Osteocyte (in vitro differentiated cells): ENCODE data around the gene IDH3B. TPM values are rescaled to one million over a fixed set of nuclear protein-coding genes. Genes with fewer than 3 reads are reported as not detected.
A peak's percentile ranks its signal among the peaks of the same experiment; 100 is the strongest.

Source experiments
- DNase-seq: peaks from one replicate; pipeline ENCODE4 v3.0.0; 2021; ENCODE audit warnings: mixed read lengths; ENCODE audit not compliant: unreplicated experiment; ENCODE audit errors: extremely low spot score
- H3K27ac Mint-ChIP-seq: one replicate; pipeline ENCODE4 v1.8.0; 2021; ENCODE audit warnings: mild to moderate bottlenecking, mixed read lengths; ENCODE audit not compliant: unreplicated experiment
- H3K27me3 Mint-ChIP-seq: one replicate; pipeline ENCODE4 v1.8.0; 2021; ENCODE audit warnings: mixed read lengths; ENCODE audit not compliant: unreplicated experiment
- H3K36me3 Mint-ChIP-seq: one replicate; pipeline ENCODE4 v1.8.0; 2021; ENCODE audit warnings: mixed read lengths; ENCODE audit not compliant: unreplicated experiment
- H3K4me1 Mint-ChIP-seq: one replicate; pipeline ENCODE4 v1.8.0; 2021; ENCODE audit warnings: mixed read lengths; ENCODE audit not compliant: unreplicated experiment
- H3K4me3 Mint-ChIP-seq: one replicate; pipeline ENCODE4 v1.8.0; 2021; ENCODE audit warnings: mild to moderate bottlenecking, moderate library complexity, mixed read lengths; ENCODE audit not compliant: unreplicated experiment
- H3K9me3 Mint-ChIP-seq: one replicate; pipeline ENCODE4 v1.8.0; 2021; ENCODE audit warnings: mixed read lengths; ENCODE audit not compliant: unreplicated experiment
- long read RNA-seq: library from polyadenylated mRNA; unstranded; transcript quantifications from one replicate; pipeline ENCODE4 v2.0.0, GENCODE V29; 2021
- total RNA-seq: library from RNA; stranded (reverse); gene quantifications from 2 replicates; pipeline ENCODE4 v1.2.1, GENCODE V29; 2021
- TF ChIP-seq, protein P1 (sequence below): fragments of 200-600 bp; sonication (generic); IDR thresholded peaks from 2 replicates; pipeline ENCODE4 v1.5.0; 2021; ENCODE audit warnings: antibody characterized with exemption, mild to moderate bottlenecking, moderate library complexity

IDH3B gene
- total RNA-seq: 78.1 and 86.6 TPM in 2 replicates
- long read RNA-seq, transcript IDH3B-206 (13 exons, 1,279 nt): minor isoform, 58 of 404 reads
- long read RNA-seq, transcript IDH3B-201 (12 exons, 1,545 nt): major isoform, 291 of 404 reads
- long read RNA-seq, partial matches to known transcripts: 16 of 404 reads
- long read RNA-seq, other reads (novel, unspliced or antisense): 38 of 404 reads

DNA sequence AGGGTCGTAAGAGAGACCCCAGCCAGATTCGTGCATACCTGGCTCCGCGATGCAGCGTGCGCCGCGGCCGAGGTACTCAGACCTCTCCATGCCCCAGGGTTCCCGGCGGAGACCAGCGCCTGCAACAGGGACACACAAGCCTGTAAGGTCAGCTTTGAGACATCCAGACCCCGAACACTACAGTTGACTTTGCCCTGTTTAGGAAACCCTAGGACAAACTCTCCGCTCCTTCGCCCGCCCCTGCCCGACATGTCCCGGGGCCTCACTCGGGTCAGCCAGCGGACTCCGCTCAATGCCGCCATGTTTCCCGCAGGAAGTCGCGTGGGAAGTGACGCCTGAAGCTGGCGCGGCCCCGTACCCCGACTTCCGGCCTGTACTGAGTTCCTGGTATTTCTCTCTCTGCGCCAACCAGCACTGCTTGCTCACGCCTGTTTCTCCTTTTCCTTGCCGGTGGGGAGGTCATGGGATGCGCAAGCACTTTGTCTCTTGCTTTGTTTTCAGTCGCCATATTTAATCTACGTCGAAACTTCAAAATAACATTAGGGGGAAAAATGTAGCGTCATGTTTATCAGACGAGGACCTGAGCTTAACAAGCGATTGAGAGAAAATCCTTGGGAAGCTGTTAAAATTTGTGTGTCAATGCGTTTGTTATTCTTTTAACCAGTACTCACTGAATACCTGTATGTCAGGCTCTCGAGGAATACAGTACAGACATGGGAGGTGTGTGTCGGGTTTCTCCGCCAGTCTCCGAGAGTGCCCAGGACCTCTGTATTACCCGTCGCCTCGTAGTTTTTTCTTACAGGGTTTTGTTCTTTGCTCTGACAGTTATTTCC, at the start of gene IDH3B:
IDH3B (minus strand) TSS at position 330 of the 833 bp plus-strand sequence; CDS start at position 302, 28 bp downstream.
- H3K27ac Mint-ChIP-seq: peak within 1 kb of the TSS; percentile 98
- DNase-seq: peak; percentile 94
- H3K27me3 Mint-ChIP-seq: peaks cover 14% of the 10 kb centered on the region
- peak within 1 kb of the TSS; percentile 94 for H3K4me3 Mint-ChIP-seq
- TF ChIP-seq, protein P1, sequence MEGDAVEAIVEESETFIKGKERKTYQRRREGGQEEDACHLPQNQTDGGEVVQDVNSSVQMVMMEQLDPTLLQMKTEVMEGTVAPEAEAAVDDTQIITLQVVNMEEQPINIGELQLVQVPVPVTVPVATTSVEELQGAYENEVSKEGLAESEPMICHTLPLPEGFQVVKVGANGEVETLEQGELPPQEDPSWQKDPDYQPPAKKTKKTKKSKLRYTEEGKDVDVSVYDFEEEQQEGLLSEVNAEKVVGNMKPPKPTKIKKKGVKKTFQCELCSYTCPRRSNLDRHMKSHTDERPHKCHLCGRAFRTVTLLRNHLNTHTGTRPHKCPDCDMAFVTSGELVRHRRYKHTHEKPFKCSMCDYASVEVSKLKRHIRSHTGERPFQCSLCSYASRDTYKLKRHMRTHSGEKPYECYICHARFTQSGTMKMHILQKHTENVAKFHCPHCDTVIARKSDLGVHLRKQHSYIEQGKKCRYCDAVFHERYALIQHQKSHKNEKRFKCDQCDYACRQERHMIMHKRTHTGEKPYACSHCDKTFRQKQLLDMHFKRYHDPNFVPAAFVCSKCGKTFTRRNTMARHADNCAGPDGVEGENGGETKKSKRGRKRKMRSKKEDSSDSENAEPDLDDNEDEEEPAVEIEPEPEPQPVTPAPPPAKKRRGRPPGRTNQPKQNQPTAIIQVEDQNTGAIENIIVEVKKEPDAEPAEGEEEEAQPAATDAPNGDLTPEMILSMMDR: no peak
- H3K9me3 Mint-ChIP-seq: no peaks in the 10 kb centered on the region
- peaks cover 18% of the 10 kb centered on the region for H3K4me1 Mint-ChIP-seq
- H3K36me3 Mint-ChIP-seq: peaks cover 23% of the 10 kb centered on the region

DNA sequence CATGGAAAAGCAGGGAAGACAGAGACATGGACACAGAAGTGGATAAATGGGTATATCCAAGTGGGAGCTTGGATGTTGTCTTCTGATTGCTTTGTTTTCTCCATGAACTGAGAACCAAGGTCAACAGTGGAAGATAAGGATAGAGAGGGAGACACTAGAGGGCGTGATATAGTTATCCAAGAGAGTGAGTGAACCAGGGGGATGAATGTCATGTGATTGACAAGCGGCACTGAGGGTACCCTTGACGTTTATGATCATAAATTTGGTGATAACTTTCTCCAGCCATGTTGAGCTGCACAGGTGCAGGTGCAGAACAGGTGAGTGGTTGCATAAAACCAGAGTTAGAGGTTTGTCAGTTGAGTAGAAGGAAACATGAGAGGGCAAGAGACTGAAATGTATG, 49.3 kb upstream of the IDH3B start:
- H3K4me3 Mint-ChIP-seq: no peak overlapping the region

DNA sequence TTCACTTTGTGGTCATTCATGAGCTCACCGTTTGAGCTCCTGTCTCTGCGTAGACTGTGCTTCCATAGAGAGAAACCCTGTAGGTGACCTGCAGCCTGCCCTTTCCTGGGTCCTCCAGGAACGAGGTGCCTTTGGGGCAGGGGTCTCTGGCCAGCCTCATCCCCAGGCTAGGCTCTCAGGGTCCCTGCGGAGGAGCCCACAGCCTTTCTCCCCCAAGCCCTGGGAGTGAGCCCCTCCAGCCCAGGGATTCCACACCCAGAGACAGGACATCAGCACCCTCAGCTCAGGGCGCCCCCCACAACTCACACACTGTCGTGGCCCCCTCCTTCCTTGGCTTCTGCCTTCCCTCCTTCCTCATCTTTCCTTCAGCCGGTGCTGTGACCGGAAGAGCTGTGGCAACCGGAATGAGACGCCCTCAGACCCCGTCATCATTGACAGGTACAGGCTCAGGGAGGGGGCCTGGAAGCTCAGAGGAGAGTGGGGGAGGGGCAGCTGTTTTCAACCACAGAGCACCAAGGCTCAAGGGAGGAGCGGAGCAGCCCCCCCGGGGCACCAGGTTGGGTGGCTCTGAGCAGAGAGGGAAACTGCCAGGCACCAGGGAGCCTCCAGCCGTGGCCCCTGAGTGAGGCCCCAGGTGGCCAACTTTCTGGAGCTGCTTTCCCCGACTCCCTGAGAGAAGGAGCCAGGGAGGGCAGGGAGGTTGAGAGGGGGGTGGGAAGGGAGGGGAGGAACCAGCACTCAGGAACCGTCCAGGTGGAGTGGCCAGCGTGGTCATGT, 45.4 kb upstream of the IDH3B start:
- H3K36me3 Mint-ChIP-seq: no peaks in the 10 kb centered on the region
- peak; percentile 75 for DNase-seq
- no peaks in the 10 kb centered on the region for H3K9me3 Mint-ChIP-seq
- H3K27me3 Mint-ChIP-seq: peaks cover 19% of the 10 kb centered on the region
- no peak overlapping the region for H3K4me3 Mint-ChIP-seq
- no peak overlapping the region for H3K27ac Mint-ChIP-seq
- H3K4me1 Mint-ChIP-seq: peaks cover 6% of the 10 kb centered on the region
- TF ChIP-seq, protein P1: no peak

More for the DNA sequence above, 49.3 kb upstream of the IDH3B start:
- peak; percentile 19 for DNase-seq
- peaks cover 14% of the 10 kb centered on the region for H3K27me3 Mint-ChIP-seq
- TF ChIP-seq, protein P1: no peak
- peaks cover 10% of the 10 kb centered on the region for H3K9me3 Mint-ChIP-seq
- no peak overlapping the region for H3K27ac Mint-ChIP-seq
- H3K4me1 Mint-ChIP-seq: no peaks in the 10 kb centered on the region
- no peaks in the 10 kb centered on the region for H3K36me3 Mint-ChIP-seq

DNA sequence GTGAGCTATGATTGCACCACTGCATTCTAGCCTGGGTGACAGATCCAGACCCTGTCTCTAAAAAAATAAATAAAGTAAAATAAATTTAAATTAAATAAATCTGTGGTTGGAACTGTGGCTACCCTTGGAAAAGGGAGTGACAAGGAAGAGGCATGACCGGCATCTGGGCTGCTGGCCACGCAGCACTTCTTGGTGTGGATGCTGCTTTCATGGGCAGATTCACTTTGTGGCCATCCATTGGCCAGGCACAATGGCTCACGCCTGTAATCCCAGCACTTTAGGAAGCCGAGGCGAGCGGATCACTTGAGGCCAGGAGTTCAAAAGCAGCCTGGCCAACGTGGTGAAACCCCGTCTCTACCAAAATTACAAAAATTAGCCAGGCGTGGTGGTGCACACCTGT, 44.6 kb upstream of the IDH3B start:
- TF ChIP-seq, protein P1: no peak
- Mint-ChIP-seq H3K36me3 (no peaks in the 10 kb centered on the region), H3K4me1 (peaks cover 6% of the 10 kb centered on the region), H3K27me3 (peaks cover 24% of the 10 kb centered on the region), H3K9me3 (no peaks in the 10 kb centered on the region), H3K4me3 (no peak overlapping the region), H3K27ac (no peak overlapping the region)
- DNase-seq: no peak

DNA sequence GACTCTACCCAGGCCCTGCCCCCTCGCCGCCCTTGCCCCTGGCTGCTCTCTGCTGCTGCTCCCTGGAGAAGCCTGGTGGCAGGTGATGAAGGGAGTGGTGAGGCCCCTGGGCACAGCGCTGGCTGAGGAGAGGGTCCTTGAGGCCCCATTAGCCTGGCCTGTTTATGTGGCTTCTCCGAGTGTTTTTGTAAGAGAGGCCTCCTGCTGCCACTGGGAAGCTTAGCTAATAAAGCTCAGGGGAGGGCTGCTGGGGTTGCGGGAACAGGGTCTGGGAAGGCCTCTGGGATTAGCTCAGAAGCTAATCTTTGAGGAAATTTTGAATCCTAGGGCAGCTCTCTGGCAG, 44.0 kb upstream of the IDH3B start:
- DNase-seq: no peak
- Mint-ChIP-seq H3K9me3 (no peaks in the 10 kb centered on the region), H3K36me3 (no peaks in the 10 kb centered on the region), H3K27ac (no peak overlapping the region), H3K4me1 (peaks cover 6% of the 10 kb centered on the region), H3K4me3 (no peak overlapping the region), H3K27me3 (peaks cover 26% of the 10 kb centered on the region)
- TF ChIP-seq, protein P1: no peak
